ENCODE results near the gene HSH2D.

GRCh38 chr19:16185768-16186123 is 42.3 kb downstream of the HSH2D start:
- TF ChIP-seq CREB5 (CRISPR knock-in tag; IDR thresholded peaks at IDR 0.05; ENCODE audit: low read depth): no peak
- TF ChIP-seq ZFP30 (CRISPR knock-in tag; IDR thresholded peaks at IDR 0.05): no peak

All from SK-N-SH treated with all-trans-retinoic acid at 6 μM for 48 hours (cell line).